HEK293 (cell line): ENCODE data around the gene RGS9BP.

Experiments
- PRDM10 ChIP-seq: fragments of 450-650 bp; formaldehyde crosslinking; IDR thresholded peaks from 2 replicates; pipeline ENCODE4 v1.5.1; 2016; ENCODE audit warnings: missing biosample characterization, missing genetic modification characterization
- REST ChIP-seq: fragments of 450-650 bp; formaldehyde crosslinking; IDR thresholded peaks from 2 replicates; pipeline ENCODE4 v1.5.1; 2016; ENCODE audit warnings: missing biosample characterization, missing genetic modification characterization
- SCRT1 ChIP-seq: fragments of 450-650 bp; formaldehyde crosslinking; IDR thresholded peaks from 2 replicates; pipeline ENCODE4 v1.5.1; 2016; ENCODE audit warnings: missing biosample characterization, missing genetic modification characterization, borderline replicate concordance
- SETDB1 ChIP-seq: IDR thresholded peaks from one replicate; pipeline ENCODE4 v1.6.1; 2017; ENCODE audit warnings: mild to moderate bottlenecking, low read length, moderate library complexity, mixed read lengths; ENCODE audit not compliant: insufficient read length
- TRIM28 ChIP-seq: IDR thresholded peaks from 2 replicates; pipeline ENCODE4 v1.6.1; 2011; ENCODE audit warnings: low read length, control low read depth, borderline replicate concordance
- ZBTB20 ChIP-seq: fragments of 450-650 bp; formaldehyde crosslinking; IDR thresholded peaks from 2 replicates; pipeline ENCODE4 v1.5.1; 2016; ENCODE audit warnings: missing biosample characterization, missing genetic modification characterization
- ZFP37 ChIP-seq: fragments of 450-650 bp; formaldehyde crosslinking; IDR thresholded peaks from 2 replicates; pipeline ENCODE4 v1.5.1; 2016; ENCODE audit warnings: missing biosample characterization, missing genetic modification characterization
- ZNF114 ChIP-seq: fragments of 450-650 bp; formaldehyde crosslinking; IDR thresholded peaks from 2 replicates; pipeline ENCODE4 v1.5.0; 2017; ENCODE audit warnings: missing biosample characterization, missing genetic modification characterization
- ZNF19 ChIP-seq: fragments of 450-650 bp; formaldehyde crosslinking; IDR thresholded peaks from 2 replicates; pipeline ENCODE4; 2016; ENCODE audit warnings: missing biosample characterization, missing genetic modification characterization, low read depth
- ZNF2 ChIP-seq: fragments of 450-650 bp; formaldehyde crosslinking; IDR thresholded peaks from 2 replicates; pipeline ENCODE4 v1.5.1; 2016; ENCODE audit warnings: missing biosample characterization, missing genetic modification characterization
- ZNF23 ChIP-seq: fragments of 450-650 bp; formaldehyde crosslinking; IDR thresholded peaks from 2 replicates; pipeline ENCODE4 v1.5.1; 2016; ENCODE audit warnings: missing biosample characterization, missing genetic modification characterization, borderline replicate concordance
- ZNF24 ChIP-seq: fragments of 450-650 bp; formaldehyde crosslinking; IDR thresholded peaks from 2 replicates; pipeline ENCODE4 v1.5.1; 2016; ENCODE audit warnings: missing biosample characterization, missing genetic modification characterization
- ZNF274 ChIP-seq, 2 experiments: fragments of 200-500 bp in 1 of 2; fragments of 450-650 bp in 1 of 2; sonication (Bioruptor generic) in 1 of 2; formaldehyde crosslinking in 1 of 2; IDR thresholded peaks; 2 replicates each; pipeline versions ENCODE4 v1.5.1 to v1.6.1; 2014 to 2016; ENCODE audit warnings: borderline replicate concordance in 1 of 2, inconsistent platforms in 1 of 2, low read length in 1 of 2, missing biosample characterization in 1 of 2, missing genetic modification characterization in 1 of 2
- ZNF449 ChIP-seq: fragments of 450-650 bp; formaldehyde crosslinking; IDR thresholded peaks from 2 replicates; pipeline ENCODE4 v1.5.1; 2017; ENCODE audit warnings: missing biosample characterization, mild to moderate bottlenecking, missing genetic modification characterization, moderate library complexity
- ZNF518A ChIP-seq: fragments of 450-650 bp; formaldehyde crosslinking; conservative IDR thresholded peaks from 2 replicates; pipeline ENCODE4 v1.5.1; 2016; ENCODE audit warnings: low read depth, missing biosample characterization, missing genetic modification characterization
- ZNF776 ChIP-seq: fragments of 450-650 bp; formaldehyde crosslinking; IDR thresholded peaks from 2 replicates; pipeline ENCODE4 v1.5.0; 2017; ENCODE audit warnings: missing biosample characterization, missing genetic modification characterization, borderline replicate concordance
- ZNF777 ChIP-seq: fragments of 450-650 bp; formaldehyde crosslinking; IDR thresholded peaks from 2 replicates; pipeline ENCODE4 v1.5.1; 2017; ENCODE audit warnings: missing biosample characterization, missing genetic modification characterization, borderline replicate concordance
- ZNF792 ChIP-seq: fragments of 450-650 bp; formaldehyde crosslinking; IDR thresholded peaks from 2 replicates; pipeline ENCODE4 v1.5.1; 2016; ENCODE audit warnings: missing biosample characterization, missing genetic modification characterization
- ZXDB ChIP-seq: fragments of 450-650 bp; formaldehyde crosslinking; IDR thresholded peaks from 2 replicates; pipeline ENCODE4 v1.5.1; 2016; ENCODE audit warnings: missing biosample characterization, missing genetic modification characterization

RGS9BP gene

GRCh38 chr19:32691952-32692726 is 16.5 kb downstream of the RGS9BP start (continued):
- no peak for TF ChIP-seq ZNF24 (tag by site-specific recombination)
- peak; percentile 90 for TF ChIP-seq ZNF2 (tag by site-specific recombination)
- no peak for TF ChIP-seq ZNF23 (tag by site-specific recombination)
- no peak for TF ChIP-seq SCRT1 (tag by site-specific recombination)
- TF ChIP-seq ZNF114 (tag by site-specific recombination): no peak
- TF ChIP-seq TRIM28: no peak
- TF ChIP-seq PRDM10 (tag by site-specific recombination): no peak
- TF ChIP-seq ZNF792 (tag by site-specific recombination): no peak; the same call in 1 of the 2 replicates
- peak; percentile 55 for TF ChIP-seq ZXDB
- peak; percentile 69; the same call in 1 of the 2 replicates for TF ChIP-seq ZNF776 (tag by site-specific recombination)
- TF ChIP-seq ZNF518A (tag by site-specific recombination): no peak
- TF ChIP-seq ZBTB20: peak; percentile 86
- peak; percentile 75; the same call in 1 of the 2 replicates for TF ChIP-seq ZNF777 (tag by site-specific recombination)
- TF ChIP-seq ZFP37 (tag by site-specific recombination): peak; percentile 88
- TF ChIP-seq ZNF274 (IDR thresholded peaks at IDR 0.05; ENCODE audit: low read length): no peak
- no peak for TF ChIP-seq ZNF274 (tag by site-specific recombination; IDR thresholded peaks at IDR 0.05; ENCODE audit: borderline replicate concordance)
- TF ChIP-seq ZNF19 (tag by site-specific recombination): no peak
- peak; percentile 44; the same call in 1 of the 2 replicates for TF ChIP-seq ZNF449 (tag by site-specific recombination)
- no peak for TF ChIP-seq REST (tag by site-specific recombination)
- TF ChIP-seq SETDB1: no peak
